Prostate gland (tissue), 2 donors: Measurements from ENCODE around the gene RASL10B. TPM values are rescaled to one million over a fixed set of nuclear protein-coding genes. Genes with fewer than 3 reads are reported as not detected.
"Not testable (repeated sequence)": the region's sequence is repeated elsewhere in the genome, so short reads cannot be mapped to it uniquely, and the experiment has no call there.

Experiments
- DNase-seq: peaks from one replicate; pipeline ENCODE4 v3.0.0-alpha.2; 2019; ENCODE audit warnings: low spot score
- H3K27ac ChIP-seq, 2 donors: fragments of 200-600 bp; sonication (generic); 2 replicates each; pipeline ENCODE4 v1.5.1; 2017 to 2019
- H3K27me3 ChIP-seq: fragments of 200-600 bp; sonication (generic); replicated peaks from 2 replicates; pipeline ENCODE4 v1.5.1; 2019; ENCODE audit not compliant: insufficient read depth
- H3K36me3 ChIP-seq, 2 donors: fragments of 200-600 bp; sonication (generic); 1 replicate in 1 of 2; 2 replicates in 1 of 2; pipeline versions ENCODE4 v1.5.1 to v1.8.1; 2017 to 2019
- H3K4me1 ChIP-seq: fragments of 200-600 bp; sonication (generic); replicated peaks from 2 replicates; pipeline ENCODE4 v1.5.1; 2019
- H3K4me3 ChIP-seq, 2 donors: fragments of 200-600 bp; sonication (generic); 2 replicates each; pipeline ENCODE4 v1.5.1; 2017 to 2019
- H3K9me3 ChIP-seq: fragments of 200-600 bp; sonication (generic); 2 replicates; pipeline ENCODE4 v1.5.1; 2017
- CTCF ChIP-seq, 4 experiments: fragments of 200-600 bp in 2 of 4; fragments of 450-650 bp in 2 of 4; sonication (generic) in 2 of 4; IDR thresholded peaks; 1 replicate in 3 of 4; 2 replicates in 1 of 4; pipeline ENCODE4 v1.5.1; 2016 to 2019; ENCODE audit warnings: antibody characterized with exemption in 4 of 4, mild to moderate bottlenecking in 2 of 4, moderate library complexity in 2 of 4
- POLR2A ChIP-seq: fragments of 450-650 bp; IDR thresholded peaks from one replicate; pipeline ENCODE4 v1.6.1; 2016; ENCODE audit warnings: antibody characterized with exemption, mild to moderate bottlenecking
- POLR2AphosphoS5 ChIP-seq: sonication (generic); formaldehyde crosslinking; IDR thresholded peaks from one replicate; pipeline ENCODE4 v1.6.1; 2017; ENCODE audit warnings: antibody characterized with exemption
- WGBS: methylation state at CpG from one replicate; pipeline ENCODE4 v1.1.5; 2018; 5-methylcytosine and 5-hydroxymethylcytosine counted together
- intact Hi-C: fragments of 100-400 bp; cut with DNase I; formaldehyde crosslinking; loops from one replicate; pipeline ENCODE4 v1.14.2; 2022
- total RNA-seq, 2 donors: library from RNA; depleted of rRNA; stranded (reverse); fragments of >200 nt; gene quantifications; one replicate each; pipeline ENCODE4 v1.1.0, GENCODE V29; 2016

Gene RASL10B
- total RNA-seq, 2 donors from 2014 or later = 5.4 to 7.2 TPM

GRCh38 chr17:35701491-35701890, 29.9 kb upstream of the RASL10B start:
- Histone ChIP-seq H3K27ac (no peak overlapping the region), H3K9me3 (no peaks in the 10 kb centered on the region), H3K4me1 (no peaks in the 10 kb centered on the region), H3K36me3 (no peaks in the 10 kb centered on the region), H3K4me3 (no peak overlapping the region), H3K27me3 (no peaks in the 10 kb centered on the region)
- 92% methylated on average over 5 of the region's 5 CpGs for WGBS
- intact Hi-C loops = no loop called here
- no peak for DNase-seq
- TF ChIP-seq POLR2AphosphoS5 (no peak), CTCF (IDR thresholded peaks at IDR 0.05) (no peak), POLR2A (no peak)

GRCh38 chr17:35703308-35703707, 28.1 kb upstream of the RASL10B start:
- intact Hi-C loops, H3K27ac ChIP-seq, H3K9me3 ChIP-seq, H3K36me3 ChIP-seq, DNase-seq, H3K4me1 ChIP-seq, H3K4me3 ChIP-seq, H3K27me3 ChIP-seq: not testable (repeated sequence)
- 70% methylated on average over 2 of the region's 2 CpGs for WGBS

GRCh38 chr17:35705230-35705629, 26.2 kb upstream of the RASL10B start:
- H3K27ac ChIP-seq = no peak overlapping the region
- WGBS = 92% methylated on average over 1 of the region's 1 CpG
- H3K4me1 ChIP-seq = no peaks in the 10 kb centered on the region
- no peak overlapping the region for H3K4me3 ChIP-seq
- no peak for TF ChIP-seq POLR2A
- no peak for TF ChIP-seq CTCF (IDR thresholded peaks at IDR 0.05)
- DNase-seq = no peak
- intact Hi-C loops = no loop called here
- no peaks in the 10 kb centered on the region for H3K27me3 ChIP-seq
- no peaks in the 10 kb centered on the region for H3K9me3 ChIP-seq
- H3K36me3 ChIP-seq = no peaks in the 10 kb centered on the region

GRCh38 chr17:35705705-35706104, 25.7 kb upstream of the RASL10B start:
- TF ChIP-seq POLR2A = no peak
- no peak for TF ChIP-seq CTCF (IDR thresholded peaks at IDR 0.05)
- TF ChIP-seq POLR2AphosphoS5 = no peak
- Histone ChIP-seq H3K4me3 (no peak overlapping the region), H3K4me1 (no peaks in the 10 kb centered on the region), H3K9me3 (no peaks in the 10 kb centered on the region), H3K36me3 (no peaks in the 10 kb centered on the region), H3K27ac (no peak overlapping the region), H3K27me3 (no peaks in the 10 kb centered on the region)
- WGBS = 65% methylated on average over 5 of the region's 5 CpGs
- intact Hi-C loops = no loop called here
- no peak for DNase-seq

- TF ChIP-seq CTCF (IDR thresholded peaks at IDR 0.05) (no peak), POLR2AphosphoS5 (no peak), POLR2A (no peak)
- no peak for DNase-seq
- H3K36me3 ChIP-seq = no peaks in the 10 kb centered on the region
- H3K9me3 ChIP-seq = no peaks in the 10 kb centered on the region
- no peak overlapping the region for H3K27ac ChIP-seq
- 78% methylated on average over 3 of the region's 3 CpGs for WGBS
- H3K4me1 ChIP-seq = no peaks in the 10 kb centered on the region
- no peak overlapping the region for H3K4me3 ChIP-seq
- no peaks in the 10 kb centered on the region for H3K27me3 ChIP-seq
- intact Hi-C loops = no loop called here
Observed at GRCh38 chr17:35708149-35708548, 23.3 kb upstream of the RASL10B start.
